Lower lobe of right lung (tissue), 2 donors: ENCODE results near the gene ASB6. TPM values are rescaled to one million over a fixed set of nuclear protein-coding genes. Genes with fewer than 3 reads are reported as not detected.

ENCODE experiments used
- ATAC-seq, 2 donors: fragments of 200-7000 bp; cut with Tn5 transposase; one replicate each; pipeline ENCODE4 v1.9.1; 2020 to 2022; ENCODE audit warnings: mild to moderate bottlenecking in 2 of 2, moderate library complexity in 2 of 2
- DNase-seq: peaks from one replicate; pipeline ENCODE4 v3.0.0-alpha.2; 2020
- H3K27ac ChIP-seq: fragments of 200-600 bp; one replicate; pipeline ENCODE4 v1.8.0; 2022
- H3K27me3 ChIP-seq: fragments of 200-600 bp; one replicate; pipeline ENCODE4 v1.8.0; 2022; ENCODE audit warnings: low read depth
- H3K36me3 ChIP-seq: fragments of 200-600 bp; one replicate; pipeline ENCODE4 v1.8.0; 2022; ENCODE audit warnings: mild to moderate bottlenecking
- H3K4me1 ChIP-seq: fragments of 200-600 bp; one replicate; pipeline ENCODE4 v1.8.0; 2022
- H3K4me3 ChIP-seq: fragments of 200-600 bp; one replicate; pipeline ENCODE4 v1.8.0; 2022; ENCODE audit warnings: mild to moderate bottlenecking
- H3K9me3 ChIP-seq: fragments of 200-600 bp; one replicate; pipeline ENCODE4 v1.8.0; 2022
- intact Hi-C: fragments of 100-400 bp; cut with DNase I; formaldehyde crosslinking; loops from one replicate; pipeline ENCODE4 v1.11.0; 2022
- total RNA-seq: library from RNA; stranded (reverse); fragmentation: NEBNext Ultra II Directional; extraction: Animal tissue kit (Norgen Biotek cat#: 25700); gene quantifications from one replicate; pipeline ENCODE4 v1.2.1, GENCODE V29; 2021
- TF ChIP-seq, protein P1 (sequence below): fragments of 200-600 bp; IDR thresholded peaks from one replicate; pipeline ENCODE4 v1.8.0; 2022; ENCODE audit warnings: antibody characterized with exemption, mild to moderate bottlenecking
- donor health status: DM: no; HTN: yes; CAD: no; lungs with severe emphysema.

Gene ASB6
- total RNA-seq, 1 donor from 2014 or later: 14.6 TPM

DNA sequence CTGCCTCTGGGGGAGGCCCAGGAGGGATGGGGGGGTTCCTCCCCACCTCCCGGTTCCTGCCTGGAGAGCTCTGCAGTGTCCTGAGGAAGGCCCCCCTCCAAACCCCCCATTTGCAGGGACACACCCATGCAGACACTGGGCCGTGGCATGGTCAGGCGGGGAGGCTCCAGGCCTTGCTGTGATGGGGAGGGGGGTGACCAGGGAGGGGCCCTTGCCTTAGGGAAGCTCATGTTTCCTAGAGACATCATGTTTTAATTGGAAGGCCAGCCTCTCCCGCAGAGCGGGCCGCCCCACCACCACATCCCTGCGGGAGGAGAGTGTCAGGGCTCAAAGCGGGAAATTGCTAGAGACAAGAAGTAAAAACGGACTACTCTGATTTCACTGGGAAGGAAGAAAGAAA lies 35.5 kb upstream of the ASB6 start:
- H3K9me3 ChIP-seq: no peaks in the 10 kb centered on the region
- no peaks in the 10 kb centered on the region for H3K36me3 ChIP-seq
- H3K27me3 ChIP-seq: peaks cover 37% of the 10 kb centered on the region
- H3K4me3 ChIP-seq: no peak overlapping the region
- no peak overlapping the region for H3K27ac ChIP-seq
- ATAC-seq (no peak), DNase-seq (no peak)
- intact Hi-C loops: no loop called here
- no peaks in the 10 kb centered on the region for H3K4me1 ChIP-seq
- TF ChIP-seq, protein P1, sequence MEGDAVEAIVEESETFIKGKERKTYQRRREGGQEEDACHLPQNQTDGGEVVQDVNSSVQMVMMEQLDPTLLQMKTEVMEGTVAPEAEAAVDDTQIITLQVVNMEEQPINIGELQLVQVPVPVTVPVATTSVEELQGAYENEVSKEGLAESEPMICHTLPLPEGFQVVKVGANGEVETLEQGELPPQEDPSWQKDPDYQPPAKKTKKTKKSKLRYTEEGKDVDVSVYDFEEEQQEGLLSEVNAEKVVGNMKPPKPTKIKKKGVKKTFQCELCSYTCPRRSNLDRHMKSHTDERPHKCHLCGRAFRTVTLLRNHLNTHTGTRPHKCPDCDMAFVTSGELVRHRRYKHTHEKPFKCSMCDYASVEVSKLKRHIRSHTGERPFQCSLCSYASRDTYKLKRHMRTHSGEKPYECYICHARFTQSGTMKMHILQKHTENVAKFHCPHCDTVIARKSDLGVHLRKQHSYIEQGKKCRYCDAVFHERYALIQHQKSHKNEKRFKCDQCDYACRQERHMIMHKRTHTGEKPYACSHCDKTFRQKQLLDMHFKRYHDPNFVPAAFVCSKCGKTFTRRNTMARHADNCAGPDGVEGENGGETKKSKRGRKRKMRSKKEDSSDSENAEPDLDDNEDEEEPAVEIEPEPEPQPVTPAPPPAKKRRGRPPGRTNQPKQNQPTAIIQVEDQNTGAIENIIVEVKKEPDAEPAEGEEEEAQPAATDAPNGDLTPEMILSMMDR: no peak

GRCh38 chr9:129676975-129677374 lies 35.0 kb upstream of the ASB6 start:
- TF ChIP-seq, protein P1: no peak
- intact Hi-C loops: no loop called here
- Histone ChIP-seq H3K36me3 (no peaks in the 10 kb centered on the region), H3K4me1 (no peaks in the 10 kb centered on the region), H3K4me3 (no peak overlapping the region), H3K27me3 (peaks cover 33% of the 10 kb centered on the region), H3K9me3 (no peaks in the 10 kb centered on the region), H3K27ac (no peak overlapping the region)
- no peak for ATAC-seq
- no peak for DNase-seq

- no peaks in the 10 kb centered on the region for H3K36me3 ChIP-seq
- peaks cover 29% of the 10 kb centered on the region for H3K27me3 ChIP-seq
- TF ChIP-seq, protein P1: no peak
- DNase-seq (no peak), ATAC-seq (no peak)
- no peaks in the 10 kb centered on the region for H3K9me3 ChIP-seq
- H3K27ac ChIP-seq: no peak overlapping the region
- H3K4me3 ChIP-seq: no peak overlapping the region
- no peaks in the 10 kb centered on the region for H3K4me1 ChIP-seq
- intact Hi-C loops: no loop called here
These were observed 34.3 kb upstream of the ASB6 start for GRCh38 chr9:129676287-129676686.

- TF ChIP-seq, protein P1: no peak
- Histone ChIP-seq H3K27me3 (peaks cover 23% of the 10 kb centered on the region), H3K4me1 (no peaks in the 10 kb centered on the region), H3K9me3 (no peaks in the 10 kb centered on the region), H3K27ac (no peak overlapping the region), H3K36me3 (no peaks in the 10 kb centered on the region), H3K4me3 (no peak overlapping the region)
- ATAC-seq: no peak
- no peak for DNase-seq
- intact Hi-C loops: no loop called here
These were observed 33.7 kb upstream of the ASB6 start for GRCh38 chr9:129675620-129676019.

- no peak for DNase-seq
- H3K27ac ChIP-seq: no peak overlapping the region
These were observed 32.3 kb upstream of the ASB6 start for GRCh38 chr9:129674229-129674628.

More at GRCh38 chr9:129674229-129674628, 32.3 kb upstream of the ASB6 start:
- TF ChIP-seq, protein P1: no peak
- H3K36me3 ChIP-seq: no peaks in the 10 kb centered on the region
- ATAC-seq: no peak
- no peaks in the 10 kb centered on the region for H3K9me3 ChIP-seq
- peaks cover 21% of the 10 kb centered on the region for H3K27me3 ChIP-seq
- H3K4me1 ChIP-seq: no peaks in the 10 kb centered on the region
- intact Hi-C loops: no loop called here
- H3K4me3 ChIP-seq: no peak overlapping the region
